Measurements from ENCODE around the gene MYO7B. TPM values are rescaled to one million over a fixed set of nuclear protein-coding genes. Genes with fewer than 3 reads are reported as not detected.

The MYO7B gene
- total RNA-seq, 2 experiments from 2014 or later = 0.15 to 0.17 TPM

DNA sequence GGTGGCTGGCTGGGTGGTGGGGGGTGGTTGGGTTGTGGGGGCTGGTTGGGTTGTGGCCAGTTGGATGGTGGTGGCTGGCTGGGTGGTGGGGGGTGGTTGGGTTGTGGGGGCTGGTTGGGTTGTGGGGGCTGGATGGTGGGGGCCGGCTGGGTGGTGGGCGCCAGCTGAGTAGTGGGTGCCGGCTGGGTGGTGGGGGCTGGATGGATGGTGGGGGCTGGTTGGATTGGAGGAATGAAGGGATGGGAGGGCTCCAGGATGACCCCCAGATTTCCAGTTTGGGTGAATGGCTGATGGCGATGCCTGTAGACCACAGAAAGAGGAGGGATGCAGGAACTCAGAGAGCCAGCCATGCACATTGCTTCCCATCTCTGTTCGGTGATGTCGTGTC lies 83.7 kb downstream of the MYO7B start:
- POLR2A ChIA-PET = interaction anchor here (0.6 kb wide), 1 partner anchor 201 kb away, joined by 7 read pairs; no protein-coding TSS in a partner anchor
- CTCF ChIA-PET = no interaction called here

DNA sequence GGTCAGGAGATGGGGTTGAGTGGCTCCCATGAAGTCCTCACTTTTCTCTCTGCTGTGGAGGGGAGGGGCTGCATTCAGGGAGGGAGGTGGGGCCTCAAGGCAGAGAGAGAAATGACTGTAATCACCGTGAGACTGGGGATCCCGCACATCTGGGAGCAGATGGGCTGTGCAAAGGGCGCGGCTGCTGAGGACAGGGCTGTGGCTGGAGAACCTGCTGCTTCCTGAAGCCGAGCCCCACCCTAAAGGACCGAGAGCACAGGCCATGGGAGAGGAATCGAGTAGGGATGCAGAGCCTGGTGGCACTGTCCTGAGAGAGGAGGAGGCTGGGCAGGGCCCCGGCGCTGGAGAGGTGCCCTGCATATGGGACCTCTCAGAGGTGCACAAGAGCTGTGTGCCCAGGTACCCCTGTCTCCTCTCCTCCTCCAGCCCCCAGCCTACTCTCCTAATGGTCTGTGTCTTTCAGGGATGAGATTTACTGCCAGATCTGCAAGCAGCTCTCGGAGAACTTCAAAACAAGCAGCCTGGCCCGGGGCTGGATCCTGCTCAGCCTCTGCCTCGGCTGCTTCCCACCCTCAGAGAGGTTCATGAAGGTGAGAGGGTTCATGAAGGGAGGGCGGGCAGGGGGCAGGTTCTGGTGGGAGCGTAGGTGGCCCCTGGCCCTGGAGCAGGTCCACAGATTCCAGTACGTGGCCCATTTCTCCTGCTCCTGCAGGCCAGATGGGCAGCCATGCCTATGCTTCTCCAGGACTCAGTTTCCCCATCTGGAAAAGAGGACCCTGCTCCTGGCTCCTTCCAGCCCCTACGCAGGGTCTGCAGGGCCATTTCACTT lies 84.6 kb downstream of the MYO7B start:
- ChIA-PET POLR2A (no interaction called here), CTCF (no interaction called here)

DNA sequence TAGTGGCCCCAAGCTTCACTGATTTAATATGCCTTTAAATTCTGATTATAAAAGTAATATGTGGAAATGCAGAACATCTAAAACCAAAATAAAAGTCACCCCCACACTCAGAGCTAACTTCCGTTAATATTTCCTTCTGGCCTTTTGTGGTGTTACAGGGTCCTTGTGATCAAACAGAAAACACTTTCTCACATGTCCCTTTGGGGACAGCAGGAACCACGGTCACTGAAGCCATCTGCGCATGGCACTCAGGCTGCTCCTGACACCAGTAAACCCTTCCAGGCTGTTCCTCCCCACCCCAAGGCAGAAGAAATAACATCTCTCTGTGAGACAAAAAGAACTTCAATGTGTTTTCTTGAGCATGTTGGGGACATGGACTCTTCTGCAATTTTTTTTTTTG lies 85.4 kb downstream of the MYO7B start:
- POLR2A ChIA-PET = no interaction called here

DNA sequence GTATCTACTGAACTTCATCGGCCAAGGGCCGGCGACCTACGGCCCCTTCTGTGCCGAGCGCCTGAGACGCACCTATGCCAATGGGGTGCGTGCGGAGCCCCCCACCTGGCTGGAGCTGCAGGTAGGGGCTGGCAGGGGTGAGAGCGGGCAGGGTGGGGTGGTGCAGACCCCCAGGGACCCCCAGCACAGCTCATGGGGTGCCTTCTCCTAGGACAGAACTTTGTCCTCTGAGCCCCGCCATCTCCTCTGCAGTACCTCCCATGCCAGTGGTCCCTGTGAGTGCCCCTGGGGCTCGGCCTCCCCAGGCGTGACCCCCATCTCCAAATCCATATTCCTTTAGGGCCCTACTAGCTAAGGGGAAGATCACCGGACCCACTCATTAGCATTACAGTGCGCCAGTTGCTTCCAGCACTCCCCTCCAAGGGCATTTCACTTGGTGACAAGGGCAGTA lies 86.5 kb downstream of the MYO7B start:
- ChIA-PET POLR2A (no interaction called here), CTCF (interaction anchor here (1.1 kb wide), 1 partner anchor 20 kb away, joined by 3 read pairs; no protein-coding TSS in a partner anchor)

More for the DNA sequence above, 85.4 kb downstream of the MYO7B start:
- CTCF ChIA-PET = no interaction called here

DNA sequence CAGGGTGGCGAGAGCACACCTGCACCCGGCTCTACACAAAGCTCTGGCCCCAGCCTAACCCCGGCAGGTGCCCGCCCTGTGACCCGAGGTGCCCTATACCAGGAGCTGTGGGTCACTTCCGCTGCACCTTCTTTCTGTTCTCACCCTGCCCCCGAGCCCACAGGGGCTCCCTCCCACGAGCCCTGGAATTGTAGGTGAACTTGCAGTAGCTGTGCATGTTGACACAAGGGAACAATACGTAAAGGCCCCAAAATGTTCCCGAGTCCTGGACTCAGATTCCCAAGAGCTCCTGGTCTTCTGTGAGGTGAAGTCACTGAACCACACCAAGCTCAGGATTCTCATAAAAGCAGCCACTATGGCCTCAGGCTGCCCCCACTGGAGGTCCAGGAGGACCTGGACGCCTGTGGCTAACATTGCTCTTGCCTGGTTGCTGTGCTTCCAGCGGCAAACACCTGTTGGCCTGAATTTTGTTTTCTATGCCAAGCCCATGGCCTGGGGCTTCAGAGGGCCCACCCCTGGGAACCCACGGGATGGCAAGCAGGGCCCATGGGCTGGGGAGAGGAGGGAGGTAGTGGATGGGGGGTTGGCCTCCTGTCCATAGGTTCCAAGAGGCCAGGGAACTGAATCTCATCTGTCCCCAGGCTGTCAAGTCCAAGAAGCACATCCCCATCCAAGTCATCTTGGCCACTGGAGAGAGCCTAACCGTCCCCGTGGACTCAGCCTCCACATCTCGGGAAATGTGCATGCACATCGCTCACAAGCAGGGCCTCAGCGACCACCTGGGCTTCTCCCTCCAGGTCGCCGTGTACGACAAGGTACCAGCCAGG lies 87.3 kb downstream of the MYO7B start:
- CTCF ChIA-PET = interaction anchor here (1.1 kb wide), 1 partner anchor 19 kb away, joined by 3 read pairs; no protein-coding TSS in a partner anchor

DNA sequence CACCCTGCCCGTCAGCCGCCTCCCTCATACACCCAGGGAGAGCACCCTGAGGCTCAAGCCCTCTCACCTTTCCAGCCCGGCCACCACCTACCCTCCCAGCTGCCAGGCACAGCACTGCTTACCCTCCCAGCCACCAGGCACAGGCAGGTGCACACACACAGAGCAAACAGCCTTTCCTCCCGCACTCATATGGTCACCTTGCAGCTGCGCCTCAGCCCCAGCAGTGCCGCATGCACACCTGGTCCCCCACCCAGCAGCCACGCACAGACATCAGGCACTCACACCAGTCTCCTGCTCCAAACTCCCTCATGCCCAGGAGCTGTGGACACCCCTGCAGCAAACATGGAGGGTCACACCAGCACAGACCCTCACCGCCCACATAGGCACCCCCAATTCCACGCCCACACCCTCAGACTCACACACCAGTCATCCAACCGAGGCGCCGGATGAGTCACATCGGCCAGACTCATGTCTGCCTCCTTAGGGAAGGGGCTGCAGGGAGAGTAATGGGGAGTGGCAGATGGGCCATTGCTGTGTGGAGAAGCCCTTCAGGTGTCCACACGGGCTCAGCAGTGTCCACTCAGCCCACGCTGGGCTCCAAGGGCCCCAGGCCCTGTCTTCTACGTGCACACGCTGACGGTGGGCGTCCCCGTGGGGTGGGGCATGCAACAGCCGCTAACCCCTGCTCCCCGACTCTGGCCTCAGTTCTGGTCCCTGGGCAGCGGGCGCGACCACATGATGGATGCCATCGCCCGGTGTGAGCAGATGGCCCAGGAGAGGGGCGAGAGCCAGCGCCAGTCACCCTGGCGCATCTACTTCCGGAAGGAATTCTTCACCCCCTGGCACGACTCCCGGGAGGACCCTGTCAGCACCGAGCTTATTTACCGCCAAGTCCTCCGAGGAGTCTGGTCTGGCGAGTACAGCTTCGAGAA lies 88.2 kb downstream of the MYO7B start:
- POLR2A ChIA-PET = no interaction called here

More for the DNA sequence above, 87.3 kb downstream of the MYO7B start:
- POLR2A ChIA-PET = no interaction called here

DNA sequence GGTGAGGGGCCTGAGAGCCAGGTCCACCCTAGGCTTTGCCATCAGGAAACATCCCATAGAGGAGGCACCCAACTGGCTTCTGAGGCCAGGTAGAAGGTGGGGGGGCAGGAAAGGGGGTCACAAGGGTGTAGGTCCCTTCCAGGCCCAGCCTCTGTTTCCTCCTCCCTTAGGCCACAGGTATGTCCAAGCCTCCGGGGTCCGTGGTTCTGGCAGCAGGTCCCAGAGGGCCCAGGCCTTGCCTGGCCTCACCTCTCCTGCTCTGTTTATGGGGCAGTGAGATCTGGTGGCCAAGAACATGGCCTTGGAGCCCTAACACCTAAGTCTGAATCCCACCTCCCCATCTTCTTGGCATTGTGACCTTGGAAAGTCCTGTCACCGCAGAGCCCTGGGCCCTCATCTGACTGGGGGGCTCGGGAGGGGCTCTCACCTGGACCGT lies 88.9 kb downstream of the MYO7B start:
- CTCF ChIA-PET = no interaction called here
- POLR2A ChIA-PET = no interaction called here

More for the DNA sequence above, 88.2 kb downstream of the MYO7B start:
- CTCF ChIA-PET = no interaction called here

DNA sequence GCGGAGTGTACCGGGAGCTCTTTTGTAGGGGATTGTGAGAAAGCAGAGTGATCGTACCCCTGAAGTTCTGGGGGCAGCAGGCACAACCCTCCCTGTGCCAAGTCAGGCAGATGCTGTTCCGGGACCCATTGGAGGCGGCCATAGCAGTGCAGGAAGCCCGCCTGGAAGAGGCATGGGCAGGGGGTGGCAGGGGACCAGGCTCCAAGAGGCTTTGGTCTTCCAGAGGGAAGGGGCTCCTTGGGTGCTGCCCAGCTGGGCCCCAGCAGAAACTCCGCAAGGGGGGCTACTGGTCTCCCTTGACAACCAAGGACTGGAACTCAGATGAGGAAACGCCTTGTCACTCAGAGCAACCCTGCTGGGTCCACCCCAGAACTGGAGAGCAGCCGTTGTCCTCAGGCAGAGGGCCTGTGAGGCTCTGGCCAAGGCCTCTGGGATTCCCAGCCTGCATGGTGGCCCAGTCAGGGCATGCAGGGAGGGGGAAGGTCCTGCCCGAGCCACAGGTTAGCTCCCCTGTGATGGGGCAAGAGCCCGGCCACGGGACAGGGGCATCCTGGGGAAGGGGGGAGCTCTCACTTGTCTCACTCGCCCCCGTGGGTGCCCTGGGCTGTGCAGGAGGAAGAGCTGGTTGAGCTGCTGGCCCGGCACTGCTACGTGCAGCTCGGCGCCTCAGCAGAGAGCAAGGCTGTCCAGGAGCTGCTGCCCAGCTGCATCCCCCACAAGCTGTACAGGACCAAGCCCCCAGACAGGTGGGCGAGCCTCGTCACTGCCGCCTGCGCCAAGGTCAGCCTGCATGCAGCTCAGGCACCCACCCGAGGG lies 89.5 kb downstream of the MYO7B start:
- CTCF ChIA-PET = no interaction called here
- POLR2A ChIA-PET = no interaction called here

DNA sequence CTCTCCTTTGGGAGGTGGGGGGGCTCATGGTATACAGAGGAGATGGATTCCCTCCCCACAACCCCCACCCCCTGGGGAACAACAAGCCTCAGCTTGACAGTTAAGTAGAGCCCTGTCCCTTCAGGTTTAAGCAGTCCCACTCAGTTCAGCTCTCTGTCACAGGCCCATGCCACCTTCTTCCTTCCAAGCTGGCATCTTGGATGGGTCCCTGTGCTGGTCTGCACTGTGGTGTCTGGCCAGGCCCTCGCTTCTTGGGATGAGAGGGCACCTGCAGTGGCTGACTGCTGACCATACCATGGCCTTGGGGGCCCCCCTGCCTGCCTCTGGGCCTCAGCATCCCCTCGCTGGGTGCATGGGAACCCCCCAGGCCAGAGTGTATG lies 90.1 kb downstream of the MYO7B start:
- POLR2A ChIA-PET = no interaction called here

DNA sequence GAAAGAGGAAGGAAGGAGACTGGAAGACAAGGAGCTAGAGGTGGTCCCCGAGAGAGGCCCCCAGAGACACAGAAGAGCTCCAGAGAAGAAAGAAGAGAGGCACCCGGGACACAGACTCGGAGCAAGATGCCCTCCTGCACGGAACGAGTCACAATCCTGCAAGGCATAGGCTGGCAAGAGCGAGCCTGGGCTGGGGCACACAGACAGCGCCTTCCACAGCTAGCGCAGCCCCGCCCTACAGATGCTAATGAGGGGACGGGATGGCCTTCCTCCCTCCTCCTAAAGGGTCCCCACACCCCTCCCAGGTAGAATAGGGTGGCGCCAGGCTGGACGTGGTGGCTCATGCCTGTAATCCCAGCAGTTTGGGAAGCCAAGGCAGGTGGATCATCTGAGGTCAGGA lies 90.7 kb downstream of the MYO7B start:
- CTCF ChIA-PET = no interaction called here
- POLR2A ChIA-PET = no interaction called here

More for the DNA sequence above, 90.1 kb downstream of the MYO7B start:
- CTCF ChIA-PET = no interaction called here

DNA sequence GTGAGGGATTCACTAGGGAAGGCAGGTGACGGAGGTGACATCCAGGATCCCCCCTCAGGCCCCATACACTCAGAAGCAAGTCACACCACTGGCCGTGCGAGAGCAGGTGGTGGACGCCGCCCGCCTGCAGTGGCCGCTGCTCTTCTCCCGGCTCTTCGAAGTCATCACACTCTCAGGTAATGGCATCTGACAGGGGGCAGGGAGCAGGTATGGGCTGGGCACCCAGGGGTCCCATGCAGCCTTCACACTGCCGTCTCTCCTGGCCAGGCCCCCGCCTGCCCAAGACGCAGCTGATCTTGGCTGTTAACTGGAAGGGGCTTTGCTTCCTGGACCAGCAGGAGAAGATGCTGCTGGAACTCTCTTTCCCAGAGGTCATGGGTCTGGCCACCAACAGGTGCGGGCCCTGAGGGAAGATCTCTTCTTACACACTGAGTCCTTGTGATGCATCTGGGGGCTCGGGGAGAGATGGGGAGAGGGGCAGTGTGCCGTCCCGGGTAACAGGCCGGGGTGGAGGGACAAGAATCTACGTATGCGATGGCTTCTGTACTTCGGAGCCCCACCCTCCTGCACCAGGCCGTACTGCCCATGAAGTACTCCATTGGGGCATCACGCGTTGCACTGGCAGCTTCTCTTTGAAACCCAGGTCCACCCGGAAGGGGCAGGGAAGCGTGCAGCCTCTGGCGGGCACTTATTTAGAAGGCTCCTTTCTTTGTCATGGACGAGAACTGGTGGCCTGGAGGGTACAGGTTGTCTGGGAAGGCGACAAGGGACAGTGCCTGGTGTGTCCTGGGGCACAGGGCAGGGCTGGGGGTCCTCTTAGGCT lies 91.6 kb downstream of the MYO7B start:
- ChIA-PET POLR2A (no interaction called here), CTCF (no interaction called here)

DNA sequence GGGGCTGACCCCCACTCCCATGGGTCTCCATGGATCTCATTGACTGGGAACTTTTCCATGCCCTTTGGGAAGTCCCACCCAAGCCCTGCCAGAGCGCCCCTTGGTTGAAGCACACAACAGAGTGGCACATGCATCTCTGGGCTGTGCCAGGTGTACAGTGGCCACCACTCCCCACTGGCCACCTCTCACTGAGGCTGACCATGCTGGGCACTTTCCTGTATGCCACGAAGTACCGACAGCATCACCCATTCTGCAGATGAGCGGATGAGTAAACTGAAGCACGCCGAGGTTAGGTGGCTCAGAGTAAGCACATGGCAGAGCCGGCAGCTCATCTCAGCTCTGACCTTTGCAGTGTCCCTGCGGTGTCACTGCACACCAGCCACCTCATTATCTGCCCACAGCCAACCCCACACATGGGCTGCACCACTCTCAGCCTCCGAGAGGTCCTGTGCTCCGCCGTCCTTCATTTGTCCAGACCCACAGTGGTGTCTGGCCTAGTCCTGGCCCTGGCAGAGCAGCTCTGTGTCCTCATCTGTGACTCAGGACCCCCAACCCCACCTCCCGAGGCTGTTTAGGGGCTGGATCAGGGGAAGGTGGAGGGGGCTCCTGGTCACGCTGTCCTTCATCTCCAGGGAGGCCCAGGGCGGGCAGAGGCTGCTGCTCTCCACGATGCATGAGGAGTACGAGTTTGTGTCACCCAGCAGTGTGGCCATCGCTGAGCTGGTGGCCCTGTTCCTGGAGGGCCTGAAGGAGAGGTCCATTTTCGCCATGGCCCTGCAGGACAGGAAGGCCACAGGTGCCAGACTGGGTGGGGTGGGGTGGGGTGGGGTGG lies 92.5 kb downstream of the MYO7B start:
- ChIA-PET CTCF (no interaction called here), POLR2A (no interaction called here)

DNA sequence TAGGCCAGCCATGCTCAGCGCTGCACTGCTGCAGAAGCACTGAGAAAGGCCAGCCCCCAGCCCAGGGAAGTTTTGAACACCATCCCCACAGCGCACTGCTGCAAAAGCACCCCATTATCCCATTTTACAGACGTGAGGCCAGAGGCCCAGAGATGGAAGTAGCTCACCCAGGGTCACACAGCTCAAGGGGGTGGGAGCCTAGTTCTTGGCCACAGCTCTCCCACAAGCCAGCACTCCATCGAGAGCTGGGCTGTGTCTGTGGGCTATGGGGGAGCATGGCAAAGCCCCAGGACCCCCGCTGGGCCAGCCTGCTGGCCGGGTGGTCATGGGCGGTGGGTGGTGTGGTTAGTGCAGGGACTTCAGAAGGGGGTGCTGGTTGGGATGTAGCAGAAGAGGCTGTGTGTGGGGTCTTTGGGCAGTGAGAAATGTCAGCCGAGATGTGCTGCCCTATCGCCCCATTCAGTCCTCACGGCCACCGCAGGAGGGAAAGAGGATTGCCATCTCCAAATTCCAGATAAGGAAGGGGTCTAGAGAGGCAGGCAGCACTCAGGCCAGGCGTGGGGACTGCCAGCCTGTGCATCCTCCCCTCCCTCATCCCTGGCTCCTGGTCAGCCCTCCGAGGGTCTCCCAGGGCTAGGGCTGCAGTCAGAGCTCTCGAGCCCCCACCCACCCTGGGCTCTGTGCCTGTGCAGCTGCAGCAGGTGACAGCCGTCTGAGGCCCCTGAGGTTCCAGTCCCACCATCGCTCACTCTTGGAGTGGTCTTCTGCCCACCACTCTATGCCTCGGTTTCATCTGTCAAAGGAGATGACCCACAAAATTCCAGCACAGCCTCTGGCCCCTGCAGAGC lies 93.5 kb downstream of the MYO7B start:
- ChIA-PET CTCF (interaction anchor here (0.6 kb wide), 1 partner anchor 357 kb away, joined by 3 read pairs; no protein-coding TSS in a partner anchor), POLR2A (no interaction called here)

DNA sequence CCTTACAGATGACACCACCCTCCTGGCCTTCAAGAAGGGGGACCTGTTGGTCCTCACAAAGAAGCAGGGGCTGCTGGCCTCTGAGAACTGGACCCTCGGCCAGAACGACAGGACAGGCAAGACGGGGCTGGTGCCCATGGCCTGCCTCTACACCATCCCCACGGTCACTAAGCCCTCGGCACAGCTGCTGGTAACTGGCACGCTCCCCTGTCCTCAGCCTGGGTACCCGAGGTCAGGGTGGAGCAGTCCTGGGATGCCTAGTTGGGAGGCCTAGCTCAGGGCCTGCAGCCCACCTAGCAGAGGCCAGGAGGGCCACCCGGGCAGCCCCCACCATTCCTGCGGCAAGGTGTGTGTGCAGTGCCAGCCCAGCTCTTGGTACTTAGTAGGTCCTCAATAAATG lies 94.2 kb downstream of the MYO7B start:
- CTCF ChIA-PET = interaction anchor here (0.6 kb wide), 1 partner anchor 356 kb away, joined by 3 read pairs; no protein-coding TSS in a partner anchor
- POLR2A ChIA-PET = no interaction called here

DNA sequence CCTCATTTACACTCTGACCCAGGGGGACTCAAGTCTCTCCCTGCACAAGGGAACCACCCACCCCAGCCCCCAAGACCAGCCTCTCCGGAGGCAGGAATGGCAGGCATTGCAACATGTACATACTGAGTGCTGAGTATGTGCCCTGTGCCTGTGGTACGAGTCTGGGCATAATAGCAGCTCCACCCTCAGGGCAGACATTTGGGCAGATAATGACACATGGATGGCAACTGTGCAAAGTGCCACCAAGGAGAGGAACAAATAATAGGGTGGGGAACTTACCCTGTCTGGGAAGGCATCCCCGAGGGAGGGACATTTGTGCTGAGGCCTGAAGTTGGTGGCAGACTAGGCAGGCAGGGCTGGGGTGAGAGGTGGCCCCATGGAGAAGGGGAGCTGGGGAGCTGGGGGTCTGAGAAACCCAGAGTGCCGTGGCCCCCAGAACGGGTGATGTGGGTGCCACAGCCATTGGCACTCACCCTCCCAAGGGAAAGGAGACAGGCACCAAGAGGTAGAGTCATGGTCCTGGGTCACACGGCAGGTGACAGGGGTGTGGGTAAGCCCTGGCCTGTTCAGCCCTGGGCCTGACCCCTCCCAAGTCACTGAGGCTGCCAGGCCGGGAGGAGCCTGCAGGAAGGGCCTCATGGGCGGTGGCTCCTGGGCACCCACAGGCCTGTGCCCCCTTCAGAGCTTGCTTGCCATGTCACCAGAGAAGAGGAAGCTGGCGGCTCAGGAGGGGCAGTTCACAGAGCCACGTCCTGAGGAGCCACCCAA lies 94.8 kb downstream of the MYO7B start:
- POLR2A ChIA-PET = no interaction called here
- CTCF ChIA-PET = interaction anchor here (0.8 kb wide), 1 partner anchor 20 kb away, joined by 3 read pairs; no protein-coding TSS in a partner anchor
